ENCODE results near the gene CCDC120.

DNA sequence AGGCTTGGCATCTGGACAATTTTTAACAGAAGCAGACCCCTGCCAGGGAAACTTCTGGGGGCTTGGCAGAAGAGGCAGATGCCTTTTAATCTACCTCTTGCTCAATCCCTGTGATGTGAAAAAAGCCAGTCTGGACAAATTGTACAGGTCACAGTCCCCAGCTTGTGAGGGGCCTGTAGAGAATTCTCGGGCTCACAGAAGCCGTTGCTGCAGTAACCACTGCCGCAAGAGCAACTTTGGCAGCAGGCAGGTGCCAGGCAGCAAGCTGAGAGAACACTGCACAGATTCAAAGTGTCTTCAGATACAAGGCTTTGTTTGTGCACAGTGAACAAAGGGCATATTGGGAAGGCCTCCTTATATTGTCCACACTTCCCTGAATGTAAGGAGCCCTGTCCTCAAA, 53.0 kb downstream of the CCDC120 start:
- TF ChIP-seq, protein P1, sequence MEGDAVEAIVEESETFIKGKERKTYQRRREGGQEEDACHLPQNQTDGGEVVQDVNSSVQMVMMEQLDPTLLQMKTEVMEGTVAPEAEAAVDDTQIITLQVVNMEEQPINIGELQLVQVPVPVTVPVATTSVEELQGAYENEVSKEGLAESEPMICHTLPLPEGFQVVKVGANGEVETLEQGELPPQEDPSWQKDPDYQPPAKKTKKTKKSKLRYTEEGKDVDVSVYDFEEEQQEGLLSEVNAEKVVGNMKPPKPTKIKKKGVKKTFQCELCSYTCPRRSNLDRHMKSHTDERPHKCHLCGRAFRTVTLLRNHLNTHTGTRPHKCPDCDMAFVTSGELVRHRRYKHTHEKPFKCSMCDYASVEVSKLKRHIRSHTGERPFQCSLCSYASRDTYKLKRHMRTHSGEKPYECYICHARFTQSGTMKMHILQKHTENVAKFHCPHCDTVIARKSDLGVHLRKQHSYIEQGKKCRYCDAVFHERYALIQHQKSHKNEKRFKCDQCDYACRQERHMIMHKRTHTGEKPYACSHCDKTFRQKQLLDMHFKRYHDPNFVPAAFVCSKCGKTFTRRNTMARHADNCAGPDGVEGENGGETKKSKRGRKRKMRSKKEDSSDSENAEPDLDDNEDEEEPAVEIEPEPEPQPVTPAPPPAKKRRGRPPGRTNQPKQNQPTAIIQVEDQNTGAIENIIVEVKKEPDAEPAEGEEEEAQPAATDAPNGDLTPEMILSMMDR (IDR thresholded peaks at IDR 0.05), result no peak
- no peak for TF ChIP-seq POLR2A (IDR thresholded peaks at IDR 0.05)
